Endometrium (tissue), 2 donors: ENCODE results near the gene ENDOD1.

Experiments
- FAIRE-seq: peaks from 2 replicates; lab custom pipeline; 2012; peaks lifted over from hg19 to GRCh38; lab: Jason Lieb, UNC
- donor health status: control.
- donor health status: control.

ENDOD1 gene

DNA sequence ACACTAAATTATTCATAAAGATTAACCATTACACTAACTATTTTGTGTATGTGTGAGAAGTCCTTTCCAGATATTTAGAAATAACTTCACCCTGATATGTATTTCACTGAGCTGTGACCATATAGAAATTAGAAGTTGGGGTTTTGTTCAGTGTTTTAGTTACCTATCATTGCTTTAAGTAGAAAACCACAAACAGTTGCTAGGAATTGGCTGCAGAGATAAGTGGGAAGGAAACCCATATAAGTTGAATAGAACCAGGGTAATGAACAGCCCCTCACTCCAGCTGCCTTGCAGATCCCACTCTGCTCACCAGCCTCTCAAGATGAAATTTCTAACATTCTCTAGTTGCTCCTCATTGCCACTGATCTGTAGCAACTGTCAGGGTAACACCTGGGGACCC is 12.7 kb upstream of the ENDOD1 start:
- no peak for FAIRE-seq

- FAIRE-seq: no peak
Observed at GRCh38 chr11:95078526-95078925, 11.1 kb upstream of the ENDOD1 start.

GRCh38 chr11:95081010-95081409 is 8.6 kb upstream of the ENDOD1 start:
- FAIRE-seq: no peak

DNA sequence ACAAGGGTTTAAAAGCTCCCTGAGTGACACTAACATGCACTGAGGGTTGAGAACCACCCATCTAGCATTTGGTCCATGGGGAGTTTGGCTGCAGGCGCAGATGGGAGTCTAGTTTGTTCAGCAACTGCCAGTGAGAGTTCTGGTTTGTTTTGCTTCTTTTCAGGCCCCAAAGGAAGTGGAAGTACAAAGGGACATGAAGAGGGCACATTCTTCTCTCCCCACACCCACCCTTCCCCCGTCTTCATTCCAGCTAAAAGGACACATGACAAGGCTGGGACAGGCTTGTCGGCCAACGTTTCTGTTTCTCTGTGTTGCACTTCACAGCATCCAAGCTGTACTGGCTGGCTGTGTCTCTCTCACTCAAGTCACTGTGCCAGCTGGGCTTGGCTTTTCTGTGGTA is 8.2 kb upstream of the ENDOD1 start:
- no peak for FAIRE-seq

- no peak for FAIRE-seq
Observed at GRCh38 chr11:95082576-95083001, 7.1 kb upstream of the ENDOD1 start.

DNA sequence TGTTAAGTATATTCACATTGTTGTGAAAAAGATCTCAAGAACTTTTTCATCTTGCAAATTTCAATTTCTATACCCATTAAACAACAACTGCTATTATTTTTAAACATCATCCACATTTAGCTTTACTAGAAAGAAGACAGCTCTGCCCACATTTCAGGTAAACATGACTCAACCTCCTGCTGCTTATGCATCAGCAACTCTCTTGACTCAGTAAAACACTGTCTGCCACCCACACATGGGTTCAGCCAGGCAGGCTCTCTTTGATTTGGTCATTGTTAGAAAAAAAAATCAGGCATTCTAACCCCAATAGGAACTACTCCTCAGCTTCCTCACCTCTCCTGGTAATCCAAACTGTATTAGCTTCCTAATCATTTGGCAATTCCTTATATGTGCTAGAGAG is 5.1 kb upstream of the ENDOD1 start:
- FAIRE-seq: no peak

- FAIRE-seq: no peak
Observed at GRCh38 chr11:95085117-95085816, 4.4 kb upstream of the ENDOD1 start.

- FAIRE-seq: no peak
Observed at GRCh38 chr11:95086151-95086550, 3.5 kb upstream of the ENDOD1 start.

DNA sequence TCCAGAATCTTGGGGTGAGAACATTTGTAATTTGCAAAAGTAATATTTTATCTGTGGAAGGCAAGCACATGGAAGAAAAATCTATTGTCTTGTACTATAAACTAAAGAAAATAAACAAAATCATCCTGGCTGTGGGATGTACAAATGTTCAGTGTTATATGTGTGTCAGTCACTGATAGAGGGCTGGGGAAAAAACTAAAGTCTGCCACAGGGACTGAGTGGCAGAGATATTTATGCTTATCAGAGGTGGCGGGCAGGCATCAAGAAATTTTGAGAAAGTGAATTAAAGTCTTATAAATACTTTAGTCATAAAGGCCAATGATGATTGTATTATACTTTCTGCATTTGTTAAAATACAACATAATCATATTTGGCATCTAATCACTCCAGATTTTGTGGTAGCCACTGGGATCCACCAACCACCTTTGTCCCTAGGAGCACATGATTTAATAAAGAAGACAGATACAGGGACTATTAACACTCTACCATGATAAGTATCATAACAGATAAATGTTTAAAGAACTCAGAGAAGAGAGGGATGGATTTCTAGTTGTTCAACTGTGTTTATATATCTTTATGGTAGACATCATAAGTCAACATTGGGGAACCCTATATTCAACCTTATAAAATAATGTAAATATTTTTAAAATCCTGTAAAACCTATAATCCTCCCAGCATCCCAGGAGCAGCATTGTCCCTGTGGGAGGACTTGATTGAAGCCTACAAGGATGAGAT is 2.6 kb upstream of the ENDOD1 start:
- FAIRE-seq: no peak

DNA sequence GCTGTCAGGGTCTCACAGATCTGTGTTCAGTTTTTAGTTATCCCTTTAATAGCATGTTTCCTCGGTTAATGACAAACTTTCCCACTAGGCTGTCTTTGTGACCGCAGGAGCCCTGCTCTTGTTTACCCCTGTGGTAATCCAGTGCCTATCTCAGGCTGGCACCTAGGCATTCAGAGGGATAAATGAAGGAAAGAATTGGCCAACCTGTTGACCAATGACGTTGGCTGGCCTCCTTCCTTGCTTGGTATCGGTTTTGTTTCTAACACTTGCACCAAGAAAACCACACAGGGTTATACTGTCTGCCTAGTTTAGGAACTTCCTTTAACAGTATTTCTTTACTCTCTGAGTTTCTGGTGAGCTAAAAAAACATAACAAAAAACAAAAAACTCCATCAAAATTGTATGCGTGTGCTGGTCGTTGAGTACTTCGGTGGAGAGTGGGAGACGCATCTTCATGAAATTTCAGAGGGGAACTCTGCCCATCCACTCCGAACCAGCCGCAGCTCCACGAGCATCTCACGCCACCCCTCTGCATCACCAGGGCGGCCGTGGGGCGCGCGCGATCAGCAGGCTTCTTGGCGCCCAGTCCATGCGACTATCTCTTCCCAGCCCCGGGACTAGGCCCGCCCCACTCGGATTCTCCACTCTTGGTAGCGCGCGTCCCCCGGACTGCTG is 563 bp upstream of the ENDOD1 start:
- no peak for FAIRE-seq

DNA sequence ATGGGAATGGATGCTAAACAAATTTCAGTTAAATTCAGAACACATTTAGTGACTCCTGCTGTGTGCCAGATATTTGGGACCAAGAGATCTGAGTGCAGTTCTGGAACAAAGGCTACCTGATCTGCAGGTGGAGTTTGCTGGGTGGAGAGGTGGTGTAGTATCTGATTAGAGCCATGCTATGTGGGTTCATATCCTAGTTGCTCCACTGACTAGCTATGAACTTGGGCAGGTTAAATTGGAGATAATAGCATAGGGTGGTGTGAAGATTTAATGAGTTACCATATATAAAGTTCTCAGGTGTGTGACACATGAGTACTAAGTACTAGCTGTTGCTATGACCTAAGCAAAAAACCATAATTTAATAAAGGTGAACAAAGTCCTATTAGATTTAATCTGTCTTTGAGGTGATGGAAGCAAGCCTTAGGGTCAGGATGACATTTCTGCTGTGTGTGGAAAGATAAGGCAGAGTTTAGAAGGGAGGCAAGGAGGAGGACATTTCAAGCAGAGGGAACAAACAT is 2.1 kb downstream of the ENDOD1 start:
- no peak for FAIRE-seq

GRCh38 chr11:95092549-95093324 is 3.1 kb downstream of the ENDOD1 start:
- no peak for FAIRE-seq

DNA sequence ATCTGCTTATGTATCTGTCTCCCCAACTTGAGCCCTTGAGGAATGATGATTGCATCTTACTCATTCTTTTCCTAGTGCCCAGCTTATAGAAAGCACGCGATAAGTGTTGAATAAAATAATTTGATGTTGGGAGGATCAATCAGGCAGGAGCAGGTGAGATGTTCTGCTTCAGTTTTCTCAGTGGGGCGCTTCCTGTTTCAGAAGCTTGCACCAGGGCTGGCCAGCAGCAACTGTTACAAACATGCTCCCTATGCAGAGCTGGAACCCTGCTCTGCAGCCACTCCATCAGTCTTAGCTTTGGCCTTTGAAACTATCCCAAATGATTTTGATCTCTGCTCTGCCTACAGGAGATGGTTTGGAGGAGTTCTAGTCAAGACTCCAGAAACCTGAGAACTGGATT is 3.9 kb downstream of the ENDOD1 start:
- FAIRE-seq: no peak

DNA sequence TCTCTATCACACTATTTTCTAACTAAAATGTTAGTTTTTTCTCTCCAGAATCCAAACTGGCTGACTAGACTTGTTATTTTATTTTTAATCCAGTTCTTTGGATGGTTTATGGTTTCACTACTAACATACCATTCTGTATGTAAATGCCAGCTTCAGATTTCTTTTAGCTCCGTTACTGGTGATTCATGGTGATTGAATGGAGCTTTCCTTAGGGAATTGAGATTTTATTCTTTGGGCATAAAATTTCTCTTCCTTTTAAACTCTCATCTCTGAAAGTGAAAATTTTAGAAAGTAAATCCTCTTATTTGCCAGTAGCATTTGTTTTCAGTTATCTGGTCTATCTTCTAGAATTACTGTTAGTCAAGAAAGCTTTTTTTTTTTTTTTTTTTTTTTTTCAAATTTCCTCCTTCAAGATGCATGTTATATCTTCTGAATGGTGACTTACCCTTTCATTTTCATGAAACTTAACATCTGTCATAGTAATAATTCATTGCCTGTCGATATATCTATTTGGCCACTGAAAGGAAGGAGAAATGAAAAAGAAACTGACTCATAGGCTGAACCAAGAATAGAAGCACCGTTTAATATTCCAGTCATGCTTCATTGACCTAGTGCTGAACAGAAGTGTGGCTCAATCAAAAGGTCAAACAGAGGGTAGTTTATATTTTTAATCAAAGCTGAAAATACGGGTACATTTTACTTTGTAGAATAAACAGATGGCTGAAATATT is 6.4 kb downstream of the ENDOD1 start:
- FAIRE-seq: no peak

DNA sequence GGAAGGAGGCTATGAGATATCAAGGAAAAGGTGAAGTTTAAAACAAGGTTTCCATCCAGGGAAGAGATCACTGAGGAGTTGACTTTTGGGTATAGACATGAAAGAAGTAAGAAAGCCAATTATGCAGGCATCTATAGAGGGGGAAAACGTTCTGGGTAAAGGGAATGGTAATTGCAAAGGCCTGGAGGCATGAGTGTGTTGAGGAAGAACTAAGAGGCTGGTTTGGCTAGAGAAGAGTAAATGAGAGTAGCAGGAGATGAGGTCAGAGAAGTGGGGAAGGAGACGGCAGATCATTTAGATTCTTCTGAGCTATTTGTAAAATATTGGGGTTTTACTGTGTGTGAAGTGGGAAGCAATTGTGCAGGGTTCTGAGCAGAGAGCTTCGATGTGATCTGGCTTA is 7.6 kb downstream of the ENDOD1 start:
- no peak for FAIRE-seq

- no peak for FAIRE-seq
Observed at GRCh38 chr11:95098826-95099225, 9.2 kb downstream of the ENDOD1 start.

DNA sequence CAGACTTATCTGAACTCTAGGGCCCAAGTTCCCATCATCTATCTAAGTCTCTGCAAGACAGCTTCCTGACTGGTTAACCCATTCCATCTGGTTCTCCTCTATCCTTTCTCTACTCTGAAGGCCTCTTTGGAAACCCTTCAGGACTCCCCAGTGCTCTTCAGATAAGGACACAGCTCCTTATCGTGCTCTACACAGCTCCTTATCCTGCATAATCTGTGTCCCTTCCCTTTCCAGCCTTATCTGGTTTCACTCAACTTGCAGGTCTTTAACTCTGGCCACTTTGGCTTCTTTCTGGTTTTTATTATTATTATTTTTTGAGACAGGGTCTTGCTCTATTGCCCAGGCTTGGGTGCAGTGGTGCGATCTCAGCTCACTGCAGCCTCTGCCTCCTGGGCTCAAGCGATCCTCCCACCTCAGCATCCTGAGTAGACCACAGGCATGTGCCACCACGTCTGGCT is 10.6 kb downstream of the ENDOD1 start:
- FAIRE-seq: no peak

- no peak for FAIRE-seq
Observed at GRCh38 chr11:95100856-95101507, 11.3 kb downstream of the ENDOD1 start.

GRCh38 chr11:95101935-95102334 is 12.3 kb downstream of the ENDOD1 start:
- FAIRE-seq: no peak

GRCh38 chr11:95102733-95103132 is 13.1 kb downstream of the ENDOD1 start:
- FAIRE-seq: no peak

- FAIRE-seq: no peak
Observed at GRCh38 chr11:95103701-95104100, 14.1 kb downstream of the ENDOD1 start.
